A204.1 (cell line): ENCODE measurements around the gene BPIFB3.

Experiments
- FAIRE-seq: peaks from 2 replicates; lab custom pipeline; 2012; peaks lifted over from hg19 to GRCh38; lab: Jason Lieb, UNC

The BPIFB3 gene

GRCh38 chr20:33053291-33054106 lies at the start of gene BPIFB3:
Gene BPIFB3, plus strand, starts transcription at chr20:33053903. Its CDS starts 1,533 bp downstream, at chr20:33055436.
- FAIRE-seq, result no peak

- no peak for FAIRE-seq
Observed at GRCh38 chr20:33004141-33004751, 49.5 kb upstream of the BPIFB3 start, which contains the start of gene SUN5. Gene SUN5, minus strand, starts transcription at chr20:33004433. Its CDS starts 93 bp downstream, at chr20:33004340.

- FAIRE-seq, result no peak
Observed at GRCh38 chr20:33005132-33005566, 48.6 kb upstream of the BPIFB3 start.

- FAIRE-seq, result no peak
Observed at GRCh38 chr20:33005908-33006775, 47.6 kb upstream of the BPIFB3 start.

GRCh38 chr20:33006776-33007375 lies 46.8 kb upstream of the BPIFB3 start:
- no peak for FAIRE-seq

GRCh38 chr20:33007376-33008335 lies 46.0 kb upstream of the BPIFB3 start, which contains the start of gene BPIFB2:
Gene BPIFB2, plus strand, starts transcription at chr20:33007704. Its CDS starts 871 bp downstream, at chr20:33008575.
- FAIRE-seq, result no peak

GRCh38 chr20:33008336-33009213 lies 45.1 kb upstream of the BPIFB3 start:
- no peak for FAIRE-seq

GRCh38 chr20:33009214-33010132 lies 44.2 kb upstream of the BPIFB3 start:
- FAIRE-seq, result no peak

GRCh38 chr20:33010133-33010504 lies 43.6 kb upstream of the BPIFB3 start:
- no peak for FAIRE-seq

- no peak for FAIRE-seq
Observed at GRCh38 chr20:33010674-33011449, 42.8 kb upstream of the BPIFB3 start.

GRCh38 chr20:33012327-33013189 lies 41.1 kb upstream of the BPIFB3 start:
- no peak for FAIRE-seq

GRCh38 chr20:33013701-33014326 lies 39.9 kb upstream of the BPIFB3 start:
- FAIRE-seq, result no peak

- no peak for FAIRE-seq
Observed at GRCh38 chr20:33014336-33015113, 39.2 kb upstream of the BPIFB3 start.

- no peak for FAIRE-seq
Observed at GRCh38 chr20:33015114-33015484, 38.6 kb upstream of the BPIFB3 start.

- no peak for FAIRE-seq
Observed at GRCh38 chr20:33015700-33016580, 37.8 kb upstream of the BPIFB3 start.
